BLaER1 treated with 17β-estradiol and CSF1 and Interleukin-3, amounts not matched to agents 10 nM and 100 nM (cell line): ENCODE data around the gene SRMS.

Experiments used
- H3K27ac ChIP-seq, 11 experiments: shearing (Covaris generic); formaldehyde crosslinking; 2 replicates each; pipeline ENCODE4 v1.8.1; 2022
- H3K27me3 ChIP-seq, 11 experiments: shearing (Covaris generic); formaldehyde crosslinking; 2 replicates each; pipeline ENCODE4 v1.8.1; 2022
- H3K36me3 ChIP-seq, 11 experiments: shearing (Covaris generic); formaldehyde crosslinking; 2 replicates each; pipeline ENCODE4 v1.8.1; 2022
- H3K4me1 ChIP-seq, 10 experiments: shearing (Covaris generic); formaldehyde crosslinking; 2 replicates each; pipeline ENCODE4 v1.8.1; 2022
- H3K4me2 ChIP-seq, 11 experiments: shearing (Covaris generic); formaldehyde crosslinking; 2 replicates each; pipeline ENCODE4 v1.8.1; 2022
- H3K4me3 ChIP-seq, 10 experiments: shearing (Covaris generic); formaldehyde crosslinking; 2 replicates each; pipeline ENCODE4 v1.8.1; 2022
- H3K9ac ChIP-seq, 11 experiments: shearing (Covaris generic); formaldehyde crosslinking; 2 replicates each; pipeline ENCODE4 v1.8.1; 2022
- H3K9me3 ChIP-seq, 11 experiments: shearing (Covaris generic); formaldehyde crosslinking; replicated peaks in 1 of 11; 2 replicates each; pipeline ENCODE4 v1.8.1; 2022
- H4K20me1 ChIP-seq, 11 experiments: shearing (Covaris generic); formaldehyde crosslinking; 2 replicates each; pipeline ENCODE4 v1.8.1; 2022
- Cebpa-rat ChIP-seq, 11 experiments: shearing (Covaris generic); IDR thresholded peaks; 2 replicates each; pipeline ENCODE4 v1.8.1; 2022

Gene SRMS

GRCh38 chr20:63542696-63543095 is 4.9 kb downstream of the SRMS start:
- Histone ChIP-seq H3K27ac (no peak overlapping the region), H4K20me1 (peaks cover 0 to 82% (median 31%) of the 10 kb centered on the region in 11 experiments; a peak in 15 of 22 replicates), H3K9ac (no peak overlapping the region), H3K4me1 (peaks cover 0 to 51% (median 42%) of the 10 kb centered on the region in 10 experiments; a peak in 16 of 20 replicates), H3K4me2 (peak overlapping the region in 8 of 11 experiments; percentile 13 to 54 (median 38); a peak in 10 of 22 replicates), H3K27me3 (peaks cover 42 to 78% (median 61%) of the 10 kb centered on the region in 11 experiments), H3K9me3 (no peaks in the 10 kb centered on the region), H3K36me3 (no peaks in the 10 kb centered on the region), H3K4me3 (no peak overlapping the region)
- no peak for TF ChIP-seq Cebpa-rat (IDR thresholded peaks at IDR 0.05)

GRCh38 chr20:63542031-63542559 is 5.5 kb downstream of the SRMS start:
- H3K4me1 ChIP-seq = peaks cover 3 to 57% (median 48%) of the 10 kb centered on the region in 10 experiments; a peak in 19 of 20 replicates

GRCh38 chr20:63541371-63541770 is 6.2 kb downstream of the SRMS start:
- peaks cover 10 to 64% (median 55%) of the 10 kb centered on the region in 10 experiments for H3K4me1 ChIP-seq

More at GRCh38 chr20:63542031-63542559, 5.5 kb downstream of the SRMS start:
- Histone ChIP-seq H3K9ac (no peak overlapping the region), H3K4me3 (no peak overlapping the region), H3K36me3 (no peaks in the 10 kb centered on the region), H3K4me2 (peak overlapping the region in 4 of 11 experiments; percentile 29 to 54 (median 54); a peak in 2 of 22 replicates), H3K27ac (no peak overlapping the region), H4K20me1 (peaks cover 0 to 77% (median 27%) of the 10 kb centered on the region in 11 experiments; a peak in 15 of 22 replicates), H3K27me3 (peaks cover 36 to 72% (median 55%) of the 10 kb centered on the region in 11 experiments), H3K9me3 (no peaks in the 10 kb centered on the region)
- TF ChIP-seq Cebpa-rat (IDR thresholded peaks at IDR 0.05) = no peak

GRCh38 chr20:63540417-63541186 is 6.9 kb downstream of the SRMS start:
- no peaks in the 10 kb centered on the region for H3K36me3 ChIP-seq
- TF ChIP-seq Cebpa-rat (IDR thresholded peaks at IDR 0.05) = no peak
- H4K20me1 ChIP-seq = peaks cover 0 to 62% (median 21%) of the 10 kb centered on the region in 11 experiments; a peak in 13 of 22 replicates
- H3K4me3 ChIP-seq = no peak overlapping the region
- no peak overlapping the region for H3K27ac ChIP-seq
- peaks cover 21 to 57% (median 40%) of the 10 kb centered on the region in 11 experiments for H3K27me3 ChIP-seq
- H3K4me2 ChIP-seq = peak overlapping the region in 9 of 11 experiments; percentile 12 to 50 (median 47); a peak in 11 of 22 replicates
- H3K9ac ChIP-seq = no peak overlapping the region
- H3K9me3 ChIP-seq = no peaks in the 10 kb centered on the region
- peaks cover 13 to 64% (median 55%) of the 10 kb centered on the region in 10 experiments for H3K4me1 ChIP-seq

More at GRCh38 chr20:63541371-63541770, 6.2 kb downstream of the SRMS start:
- Histone ChIP-seq H4K20me1 (peaks cover 0 to 70% (median 26%) of the 10 kb centered on the region in 11 experiments; a peak in 13 of 22 replicates), H3K9me3 (no peaks in the 10 kb centered on the region), H3K27ac (no peak overlapping the region), H3K9ac (no peak overlapping the region), H3K4me3 (no peak overlapping the region), H3K36me3 (no peaks in the 10 kb centered on the region), H3K27me3 (peaks cover 29 to 64% (median 48%) of the 10 kb centered on the region in 11 experiments), H3K4me2 (peak overlapping the region in 1 of 11 experiments; percentile 50; a peak in 1 of 22 replicates)
- TF ChIP-seq Cebpa-rat (IDR thresholded peaks at IDR 0.05) = no peak

GRCh38 chr20:63539441-63540370 is 7.8 kb downstream of the SRMS start:
- peaks cover 13 to 65% (median 59%) of the 10 kb centered on the region in 10 experiments for H3K4me1 ChIP-seq
- TF ChIP-seq Cebpa-rat (IDR thresholded peaks at IDR 0.05) = no peak

GRCh38 chr20:63539092-63539430 is 8.5 kb downstream of the SRMS start:
- Histone ChIP-seq H3K4me3 (no peak overlapping the region), H3K4me2 (peak overlapping the region in 9 of 11 experiments; percentile 14 to 50 (median 47); a peak in 13 of 22 replicates), H4K20me1 (peaks cover 0 to 59% (median 9%) of the 10 kb centered on the region in 11 experiments; a peak in 10 of 22 replicates), H3K9ac (0 out of 22 replicates have a peak overlapping the region, but pooled peaks of 1 of the 11 experiments have one; percentile 4), H3K9me3 (no peaks in the 10 kb centered on the region), H3K27me3 (peaks cover 16 to 56% (median 38%) of the 10 kb centered on the region in 11 experiments; a peak in 21 of 22 replicates), H3K36me3 (no peaks in the 10 kb centered on the region), H3K4me1 (peaks cover 13 to 72% (median 66%) of the 10 kb centered on the region in 10 experiments), H3K27ac (no peak overlapping the region)
- TF ChIP-seq Cebpa-rat (IDR thresholded peaks at IDR 0.05) = no peak

More at GRCh38 chr20:63539441-63540370, 7.8 kb downstream of the SRMS start:
- H3K36me3 ChIP-seq = no peaks in the 10 kb centered on the region
- 0 out of 22 replicates have a peak overlapping the region, but pooled peaks of 1 of the 11 experiments have one; percentile 4 for H3K9ac ChIP-seq
- H3K4me2 ChIP-seq = peak overlapping the region in 9 of 11 experiments; percentile 15 to 50 (median 47); a peak in 14 of 22 replicates
- no peak overlapping the region for H3K4me3 ChIP-seq
- peaks cover 0 to 59% (median 14%) of the 10 kb centered on the region in 11 experiments; a peak in 12 of 22 replicates for H4K20me1 ChIP-seq
- H3K9me3 ChIP-seq = no peaks in the 10 kb centered on the region
- peaks cover 19 to 56% (median 38%) of the 10 kb centered on the region in 11 experiments for H3K27me3 ChIP-seq
- H3K27ac ChIP-seq = no peak overlapping the region

- H3K4me3 ChIP-seq = peak overlapping the region in 4 of 10 experiments; percentile 60 to 72 (median 62); a peak in 6 of 20 replicates
- peak overlapping the region; percentile 39 to 99 (median 96) for H3K4me2 ChIP-seq
- H3K36me3 ChIP-seq = no peaks in the 10 kb centered on the region
- TF ChIP-seq Cebpa-rat (IDR thresholded peaks at IDR 0.05) = no peak
- peaks cover 0 to 63% (median 14%) of the 10 kb centered on the region in 11 experiments; a peak in 8 of 22 replicates for H4K20me1 ChIP-seq
- H3K9me3 ChIP-seq = no peaks in the 10 kb centered on the region
- peaks cover 10 to 56% (median 34%) of the 10 kb centered on the region in 11 experiments; a peak in 20 of 22 replicates for H3K27me3 ChIP-seq
- peak overlapping the region in 4 of 11 experiments; percentile 79 to 88 (median 84); a peak in 8 of 22 replicates for H3K27ac ChIP-seq
- H3K9ac ChIP-seq = peak overlapping the region in 8 of 11 experiments; percentile 59 to 84 (median 74); a peak in 11 of 22 replicates
- H3K4me1 ChIP-seq = peaks cover 13 to 78% (median 72%) of the 10 kb centered on the region in 10 experiments
Measured at GRCh38 chr20:63538204-63539091, 9.1 kb downstream of the SRMS start.
